ENCODE data around the gene ALCAM.

ALCAM gene

GRCh38 chr3:105512061-105512460, 145.4 kb downstream of the ALCAM start:
- DNase-seq: no peak
- no peaks in the 10 kb centered on the region for H3F3A ChIP-seq (ENCODE audit: insufficient read depth, low read length)
- H3K27me3 ChIP-seq (replicated peaks; ENCODE audit: insufficient read depth, low read length): no peaks in the 10 kb centered on the region
- no peak overlapping the region for H3K4me2 ChIP-seq (ENCODE audit: low read depth, low read length)
- TF ChIP-seq CTCF (IDR thresholded peaks at IDR 0.05; ENCODE audit: low read length) (no peak), EZH2phosphoT487 (IDR thresholded peaks at IDR 0.05; ENCODE audit: low read length) (no peak), EZH2 (optimal IDR thresholded peaks at IDR 0.05; ENCODE audit: low read depth, low read length) (no peak)
- H3K27ac ChIP-seq (ENCODE audit: low read length): no peak overlapping the region
- H2AFZ ChIP-seq (ENCODE audit: low read length): no peak overlapping the region
- no peaks in the 10 kb centered on the region for H3K36me3 ChIP-seq (replicated peaks; ENCODE audit: insufficient read depth, low read length)
- no peak overlapping the region for H3K4me3 ChIP-seq (ENCODE audit: low read length)
- H3K9me3 ChIP-seq (replicated peaks; ENCODE audit: insufficient read depth, low read length): no peaks in the 10 kb centered on the region
- H3K9me2 ChIP-seq (replicated peaks; ENCODE audit: insufficient read depth, low read length): no peaks in the 10 kb centered on the region
- H4K20me1 ChIP-seq (ENCODE audit: insufficient read depth, low read length): no peaks in the 10 kb centered on the region
- no peaks in the 10 kb centered on the region for H3K79me2 ChIP-seq (ENCODE audit: low read length)
- H3K4me1 ChIP-seq (ENCODE audit: low read length): no peaks in the 10 kb centered on the region
- no peak overlapping the region for H3K9ac ChIP-seq (ENCODE audit: low read length)

GRCh38 chr3:105513042-105513441, 146.3 kb downstream of the ALCAM start:
- no peak overlapping the region for H3K4me3 ChIP-seq (ENCODE audit: low read length)
- H3K4me1 ChIP-seq (ENCODE audit: low read length): no peaks in the 10 kb centered on the region
- no peak overlapping the region for H3K27ac ChIP-seq (ENCODE audit: low read length)
- H4K20me1 ChIP-seq (ENCODE audit: insufficient read depth, low read length): no peaks in the 10 kb centered on the region
- H3K9me3 ChIP-seq (replicated peaks; ENCODE audit: insufficient read depth, low read length): no peaks in the 10 kb centered on the region
- no peaks in the 10 kb centered on the region for H3K9me2 ChIP-seq (replicated peaks; ENCODE audit: insufficient read depth, low read length)
- H3K79me2 ChIP-seq (ENCODE audit: low read length): no peaks in the 10 kb centered on the region
- no peak overlapping the region for H3K9ac ChIP-seq (ENCODE audit: low read length)
- no peaks in the 10 kb centered on the region for H3K36me3 ChIP-seq (replicated peaks; ENCODE audit: insufficient read depth, low read length)
- no peaks in the 10 kb centered on the region for H3F3A ChIP-seq (ENCODE audit: insufficient read depth, low read length)
- TF ChIP-seq EZH2 (optimal IDR thresholded peaks at IDR 0.05; ENCODE audit: low read depth, low read length): no peak
- no peak for TF ChIP-seq CTCF (IDR thresholded peaks at IDR 0.05; ENCODE audit: low read length)
- no peak for TF ChIP-seq EZH2phosphoT487 (IDR thresholded peaks at IDR 0.05; ENCODE audit: low read length)
- no peak for DNase-seq
- no peak overlapping the region for H3K4me2 ChIP-seq (ENCODE audit: low read depth, low read length)
- no peaks in the 10 kb centered on the region for H3K27me3 ChIP-seq (replicated peaks; ENCODE audit: insufficient read depth, low read length)
- H2AFZ ChIP-seq (ENCODE audit: low read length): no peak overlapping the region

DNA sequence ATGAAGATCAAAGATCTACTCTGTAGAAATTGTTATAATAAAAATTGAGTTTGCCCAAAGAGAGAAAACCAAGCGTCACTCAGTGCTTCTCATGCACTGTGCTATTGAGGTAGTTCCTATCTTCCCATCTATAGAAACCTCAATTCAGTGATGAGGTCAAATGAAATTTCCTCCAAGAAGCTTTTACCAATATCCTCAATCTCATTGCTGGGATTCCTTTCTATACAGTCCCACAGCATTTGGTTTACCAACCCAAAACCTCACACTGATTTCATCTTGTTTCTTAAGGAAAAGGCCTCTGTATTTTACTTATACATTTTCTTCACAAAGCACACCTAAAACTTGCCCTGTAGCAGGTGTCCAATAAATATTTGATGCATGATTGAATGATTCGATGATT, 147.2 kb downstream of the ALCAM start:
- no peaks in the 10 kb centered on the region for H3F3A ChIP-seq (ENCODE audit: insufficient read depth, low read length)
- no peak for DNase-seq
- H3K36me3 ChIP-seq (replicated peaks; ENCODE audit: insufficient read depth, low read length): no peaks in the 10 kb centered on the region
- H3K9ac ChIP-seq (ENCODE audit: low read length): no peak overlapping the region
- H3K79me2 ChIP-seq (ENCODE audit: low read length): no peaks in the 10 kb centered on the region
- no peaks in the 10 kb centered on the region for H3K4me1 ChIP-seq (ENCODE audit: low read length)
- no peak overlapping the region for H3K4me3 ChIP-seq (ENCODE audit: low read length)
- no peaks in the 10 kb centered on the region for H3K27me3 ChIP-seq (replicated peaks; ENCODE audit: insufficient read depth, low read length)
- no peak for TF ChIP-seq CTCF (IDR thresholded peaks at IDR 0.05; ENCODE audit: low read length)
- no peak for TF ChIP-seq EZH2phosphoT487 (IDR thresholded peaks at IDR 0.05; ENCODE audit: low read length)
- TF ChIP-seq EZH2 (optimal IDR thresholded peaks at IDR 0.05; ENCODE audit: low read depth, low read length): no peak
- H3K9me2 ChIP-seq (replicated peaks; ENCODE audit: insufficient read depth, low read length): no peaks in the 10 kb centered on the region
- no peaks in the 10 kb centered on the region for H3K9me3 ChIP-seq (replicated peaks; ENCODE audit: insufficient read depth, low read length)
- no peaks in the 10 kb centered on the region for H4K20me1 ChIP-seq (ENCODE audit: insufficient read depth, low read length)
- H3K4me2 ChIP-seq (ENCODE audit: low read depth, low read length): no peak overlapping the region
- H2AFZ ChIP-seq (ENCODE audit: low read length): no peak overlapping the region
- H3K27ac ChIP-seq (ENCODE audit: low read length): no peak overlapping the region
